ENCODE data around the gene SLIT1. TPM values are rescaled to one million over a fixed set of nuclear protein-coding genes. Genes with fewer than 3 reads are reported as not detected.

SLIT1 gene
- total RNA-seq, 1 donor from 2014 or later: under 0.01 TPM

DNA sequence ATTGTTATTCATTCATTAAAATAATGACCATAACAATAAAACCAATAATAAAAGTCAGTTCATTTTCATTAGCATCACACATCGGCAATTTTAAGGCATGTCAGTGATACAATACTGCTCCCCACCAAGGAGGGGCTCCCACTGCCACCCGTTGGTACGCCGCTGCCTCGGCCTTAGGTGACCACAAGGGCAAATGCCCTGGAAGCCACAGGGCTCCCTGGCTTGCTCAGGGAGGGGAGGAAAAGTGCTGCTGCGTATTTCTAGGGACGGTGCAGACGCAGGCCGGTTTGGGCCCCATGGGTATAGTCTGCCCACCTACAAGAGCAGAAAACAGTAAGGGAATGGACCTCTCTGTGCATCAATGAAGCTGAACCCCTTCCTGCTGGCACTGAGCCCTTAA lies 85.1 kb downstream of the SLIT1 start:
- DNase-seq (ENCODE audit: low read depth) (no peak), FAIRE-seq (no peak)
- TF ChIP-seq, protein P1, sequence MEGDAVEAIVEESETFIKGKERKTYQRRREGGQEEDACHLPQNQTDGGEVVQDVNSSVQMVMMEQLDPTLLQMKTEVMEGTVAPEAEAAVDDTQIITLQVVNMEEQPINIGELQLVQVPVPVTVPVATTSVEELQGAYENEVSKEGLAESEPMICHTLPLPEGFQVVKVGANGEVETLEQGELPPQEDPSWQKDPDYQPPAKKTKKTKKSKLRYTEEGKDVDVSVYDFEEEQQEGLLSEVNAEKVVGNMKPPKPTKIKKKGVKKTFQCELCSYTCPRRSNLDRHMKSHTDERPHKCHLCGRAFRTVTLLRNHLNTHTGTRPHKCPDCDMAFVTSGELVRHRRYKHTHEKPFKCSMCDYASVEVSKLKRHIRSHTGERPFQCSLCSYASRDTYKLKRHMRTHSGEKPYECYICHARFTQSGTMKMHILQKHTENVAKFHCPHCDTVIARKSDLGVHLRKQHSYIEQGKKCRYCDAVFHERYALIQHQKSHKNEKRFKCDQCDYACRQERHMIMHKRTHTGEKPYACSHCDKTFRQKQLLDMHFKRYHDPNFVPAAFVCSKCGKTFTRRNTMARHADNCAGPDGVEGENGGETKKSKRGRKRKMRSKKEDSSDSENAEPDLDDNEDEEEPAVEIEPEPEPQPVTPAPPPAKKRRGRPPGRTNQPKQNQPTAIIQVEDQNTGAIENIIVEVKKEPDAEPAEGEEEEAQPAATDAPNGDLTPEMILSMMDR (IDR thresholded peaks at IDR 0.05; ENCODE audit: insufficient read depth, low read length, severe bottlenecking): no peak
- Histone ChIP-seq H3K27me3 (ENCODE audit: control insufficient read depth, insufficient read depth, low read length) (peaks cover 4% of the 10 kb centered on the region), H3K36me3 (ENCODE audit: control insufficient read depth, insufficient read depth, low read length) (no peaks in the 10 kb centered on the region), H3K4me3 (ENCODE audit: low read depth, low read length) (no peak overlapping the region)

DNA sequence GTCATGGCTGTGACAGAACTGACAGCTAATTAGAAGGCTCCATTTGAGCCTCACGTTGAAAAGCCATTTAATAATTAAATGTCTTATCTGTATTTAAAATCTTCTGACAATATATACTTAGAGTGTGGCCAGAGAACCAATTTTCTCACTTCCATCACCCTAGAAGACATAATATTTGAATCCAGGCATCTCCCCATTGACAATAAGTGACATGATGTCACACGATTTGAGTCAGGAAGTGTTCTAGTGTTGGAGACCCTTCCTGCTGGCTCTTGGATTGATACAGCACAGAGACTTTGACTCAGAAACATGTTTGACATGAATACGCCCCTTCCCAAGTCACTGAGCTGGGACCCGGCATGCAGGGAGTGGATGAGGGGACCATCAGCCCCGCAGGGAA lies 85.9 kb downstream of the SLIT1 start:
- TF ChIP-seq, protein P1 (IDR thresholded peaks at IDR 0.05; ENCODE audit: insufficient read depth, low read length, severe bottlenecking): no peak
- no peak overlapping the region for H3K4me3 ChIP-seq (ENCODE audit: low read depth, low read length)
- peaks cover 9% of the 10 kb centered on the region for H3K27me3 ChIP-seq (ENCODE audit: control insufficient read depth, insufficient read depth, low read length)
- DNase-seq (ENCODE audit: low read depth) (no peak), FAIRE-seq (no peak)
- no peaks in the 10 kb centered on the region for H3K36me3 ChIP-seq (ENCODE audit: control insufficient read depth, insufficient read depth, low read length)

DNA sequence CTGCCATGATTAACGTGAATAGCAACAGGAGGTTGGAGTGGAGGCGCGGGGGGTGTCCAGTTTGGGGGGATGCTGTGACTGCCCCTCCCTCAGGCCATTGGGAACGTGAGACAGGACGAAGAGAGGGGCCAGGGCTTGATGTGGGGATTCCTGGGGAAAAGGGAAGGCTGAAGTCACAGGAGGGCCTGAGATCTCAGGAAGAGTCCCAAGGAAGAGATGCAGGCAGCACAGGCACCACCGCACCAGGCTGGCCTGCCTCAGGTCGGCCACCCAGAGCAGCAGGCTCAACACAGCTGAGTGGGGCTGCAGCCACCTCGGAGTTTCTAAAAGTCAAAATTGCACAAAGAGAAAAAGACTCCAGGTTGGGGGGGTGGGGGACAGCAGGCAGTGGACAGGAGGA lies 86.7 kb downstream of the SLIT1 start:
- Histone ChIP-seq H3K27me3 (ENCODE audit: control insufficient read depth, insufficient read depth, low read length) (peaks cover 9% of the 10 kb centered on the region), H3K4me3 (ENCODE audit: low read depth, low read length) (no peak overlapping the region), H3K36me3 (ENCODE audit: control insufficient read depth, insufficient read depth, low read length) (no peaks in the 10 kb centered on the region)
- no peak for DNase-seq (ENCODE audit: low read depth)
- TF ChIP-seq, protein P1 (IDR thresholded peaks at IDR 0.05; ENCODE audit: insufficient read depth, low read length, severe bottlenecking): no peak
- FAIRE-seq: no peak

DNA sequence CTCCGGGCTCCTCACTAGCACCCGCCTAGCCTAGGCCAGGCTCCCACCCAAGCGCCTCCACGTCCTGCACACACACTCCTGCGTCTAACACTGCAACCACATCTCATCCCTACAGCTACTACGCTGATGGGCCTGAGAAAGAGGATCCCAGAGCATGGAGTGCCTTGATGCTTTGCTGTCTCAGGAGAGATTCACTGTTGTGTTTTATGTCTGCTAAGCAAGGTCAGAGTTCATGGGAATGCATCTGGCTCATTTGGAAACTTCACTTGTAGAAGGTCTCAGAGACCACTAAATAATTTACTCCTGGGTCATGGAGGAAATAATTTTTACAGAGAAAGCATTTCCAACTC lies 88.7 kb downstream of the SLIT1 start:
- Histone ChIP-seq H3K4me3 (ENCODE audit: low read depth, low read length) (no peak overlapping the region), H3K27me3 (ENCODE audit: control insufficient read depth, insufficient read depth, low read length) (peaks cover 11% of the 10 kb centered on the region), H3K36me3 (ENCODE audit: control insufficient read depth, insufficient read depth, low read length) (no peaks in the 10 kb centered on the region)
- FAIRE-seq: peak; percentile 32
- TF ChIP-seq, protein P1 (IDR thresholded peaks at IDR 0.05; ENCODE audit: insufficient read depth, low read length, severe bottlenecking): no peak
- DNase-seq (ENCODE audit: low read depth): no peak

DNA sequence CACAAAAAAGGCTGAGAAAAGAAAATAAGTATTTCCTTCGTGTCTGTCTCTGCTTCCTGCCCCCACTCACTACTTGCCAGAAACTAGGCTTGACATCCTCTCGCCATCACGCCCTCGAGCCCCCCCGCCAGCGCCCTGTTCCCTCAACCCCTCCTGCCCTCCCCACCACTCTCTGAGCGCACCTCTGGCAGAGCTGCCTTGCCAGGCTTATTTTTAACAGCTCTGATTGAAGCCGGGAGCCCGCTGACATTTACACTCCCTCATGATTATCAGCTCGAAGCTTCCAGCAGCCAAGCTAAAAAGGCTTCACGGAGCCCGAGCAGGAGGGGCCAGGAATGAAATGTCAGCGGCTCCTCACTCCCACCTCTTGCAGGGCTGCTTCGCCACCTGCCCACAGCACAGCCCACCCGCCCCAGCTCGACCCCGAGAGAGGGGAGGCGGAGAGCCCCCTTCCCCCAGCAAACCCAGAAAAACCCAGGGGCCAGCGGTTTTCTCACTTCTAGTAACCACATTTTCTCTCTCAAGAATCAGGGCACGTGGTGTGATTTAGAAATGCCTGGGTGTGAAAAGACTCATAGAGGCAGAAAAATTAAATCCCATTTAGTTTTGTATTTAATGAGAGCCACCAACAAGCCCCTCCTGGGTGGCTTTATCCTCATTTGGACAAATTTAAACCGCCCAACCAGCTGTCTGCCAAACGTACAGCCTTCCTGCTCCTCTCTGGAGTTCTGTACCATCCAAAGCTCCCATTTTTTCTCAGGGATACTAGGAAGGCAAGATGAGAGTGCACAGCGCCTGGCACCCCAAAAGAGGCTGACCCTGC lies 89.3 kb downstream of the SLIT1 start:
- H3K27me3 ChIP-seq (ENCODE audit: control insufficient read depth, insufficient read depth, low read length): peaks cover 15% of the 10 kb centered on the region
- TF ChIP-seq, protein P1 (IDR thresholded peaks at IDR 0.05; ENCODE audit: insufficient read depth, low read length, severe bottlenecking): no peak
- FAIRE-seq: no peak

More for the DNA sequence above, 89.3 kb downstream of the SLIT1 start:
- no peak overlapping the region for H3K4me3 ChIP-seq (ENCODE audit: low read depth, low read length)
- no peak for DNase-seq (ENCODE audit: low read depth)
- no peaks in the 10 kb centered on the region for H3K36me3 ChIP-seq (ENCODE audit: control insufficient read depth, insufficient read depth, low read length)
